GM23338 (cell line): ENCODE measurements around the gene UNC93A. TPM values are rescaled to one million over a fixed set of nuclear protein-coding genes. Genes with fewer than 3 reads are reported as not detected.
"Not testable (repeated sequence)": the region's sequence is repeated elsewhere in the genome, so short reads cannot be mapped to it uniquely, and the experiment has no call there.

Experiments used
- ATAC-seq: fragments of 200-7000 bp; cut with Tn5 transposase; 3 replicates; pipeline ENCODE4 v1.9.1; 2020
- DNase-seq: peaks from one replicate; pipeline ENCODE4 v3.0.0-alpha.2; 2015; ENCODE audit warnings: low spot score
- H2AFZ ChIP-seq: fragments of 200-600 bp; sonication (generic); 2 replicates; pipeline ENCODE4 v1.8.0; 2016; ENCODE audit warnings: antibody characterized with exemption, mild to moderate bottlenecking, moderate library complexity
- H3F3A ChIP-seq: fragments of 200-600 bp; sonication (generic); replicated peaks from 2 replicates; pipeline ENCODE4 v1.8.0; 2017; ENCODE audit warnings: antibody characterized with exemption, mixed run types, low read depth
- H3K27ac ChIP-seq: fragments of 200-600 bp; sonication (generic); 2 replicates; pipeline ENCODE4 v1.6.1; 2016; ENCODE audit warnings: low read depth
- H3K27me3 ChIP-seq: fragments of 200-600 bp; sonication (generic); 2 replicates; pipeline ENCODE4 v1.8.0; 2016; ENCODE audit warnings: mild to moderate bottlenecking, mixed run types, moderate library complexity; ENCODE audit not compliant: insufficient read depth
- H3K36me3 ChIP-seq: fragments of 200-600 bp; sonication (generic); 2 replicates; pipeline ENCODE4 v1.8.0; 2016; ENCODE audit warnings: mild to moderate bottlenecking; ENCODE audit not compliant: insufficient read depth
- H3K4me1 ChIP-seq: fragments of 200-600 bp; sonication (generic); 2 replicates; pipeline ENCODE4 v1.8.0; 2016; ENCODE audit warnings: mild to moderate bottlenecking, moderate library complexity; ENCODE audit not compliant: insufficient read depth
- H3K4me2 ChIP-seq: fragments of 200-600 bp; sonication (generic); 2 replicates; pipeline ENCODE4 v1.7.1; 2017; ENCODE audit warnings: mixed run types
- H3K4me3 ChIP-seq: fragments of 200-600 bp; sonication (generic); 2 replicates; pipeline ENCODE4 v1.6.1; 2016; ENCODE audit warnings: mixed run types
- H3K79me2 ChIP-seq: fragments of 200-600 bp; sonication (generic); replicated peaks from 2 replicates; pipeline ENCODE4 v1.8.0; 2017; ENCODE audit warnings: mild to moderate bottlenecking; ENCODE audit not compliant: insufficient read depth
- H3K9me2 ChIP-seq: fragments of 200-600 bp; sonication (generic); 2 replicates; pipeline ENCODE4 v1.8.0; 2017; ENCODE audit not compliant: insufficient read depth
- H4K20me1 ChIP-seq: fragments of 200-600 bp; sonication (generic); replicated peaks from 2 replicates; pipeline ENCODE4 v1.8.0; 2017; ENCODE audit warnings: mild to moderate bottlenecking; ENCODE audit not compliant: insufficient read depth
- H3K27ac Mint-ChIP-seq: 2 replicates; pipeline ENCODE4 v1.8.0; 2020; ENCODE audit warnings: inconsistent platforms, mild to moderate bottlenecking, moderate library complexity, mixed read lengths
- H3K27me3 Mint-ChIP-seq: 3 replicates; pipeline ENCODE4 v1.8.0; 2022; ENCODE audit warnings: low read depth, mild to moderate bottlenecking, moderate library complexity, mixed read lengths, inconsistent platforms; ENCODE audit not compliant: insufficient read depth, poor library complexity
- H3K36me3 Mint-ChIP-seq: 3 replicates; pipeline ENCODE4 v1.8.0; 2021; ENCODE audit warnings: low read depth, mild to moderate bottlenecking, inconsistent platforms, moderate library complexity, mixed read lengths
- H3K4me1 Mint-ChIP-seq: 3 replicates; pipeline ENCODE4 v1.8.0; 2020; ENCODE audit warnings: mild to moderate bottlenecking, inconsistent platforms, mixed read lengths
- H3K4me3 Mint-ChIP-seq: 3 replicates; pipeline ENCODE4 v1.8.0; 2021; ENCODE audit warnings: moderate library complexity, mild to moderate bottlenecking, inconsistent platforms, mixed read lengths
- H3K9me3 Mint-ChIP-seq: 3 replicates; pipeline ENCODE4 v1.8.0; 2020; ENCODE audit warnings: moderate library complexity, mild to moderate bottlenecking, inconsistent platforms, mixed read lengths
- CREB1 ChIP-seq: fragments of 250-450 bp; sonication (Bioruptor Pico); IDR thresholded peaks from 2 replicates; pipeline ENCODE4 v1.5.0; 2020; ENCODE audit warnings: low read depth, mild to moderate bottlenecking, moderate library complexity
- ETS1 ChIP-seq: IDR thresholded peaks from 2 replicates; pipeline ENCODE4 v1.6.1; 2016; ENCODE audit warnings: antibody characterized with exemption
- EZH2 ChIP-seq: fragments of 200-600 bp; sonication (generic); IDR thresholded peaks from one replicate; pipeline ENCODE4 v1.8.0; 2017; ENCODE audit warnings: antibody characterized with exemption, mild to moderate bottlenecking, low read depth; ENCODE audit not compliant: unreplicated experiment
- EZH2phosphoT487 ChIP-seq: fragments of 200-600 bp; sonication (generic); IDR thresholded peaks from one replicate; pipeline ENCODE4 v1.8.1; 2018; ENCODE audit warnings: antibody characterized with exemption; ENCODE audit not compliant: unreplicated experiment
- JUNB ChIP-seq: IDR thresholded peaks from one replicate; pipeline ENCODE4 v1.6.1; 2016; ENCODE audit warnings: antibody characterized with exemption; ENCODE audit not compliant: unreplicated experiment
- POLR2AphosphoS5 ChIP-seq: IDR thresholded peaks from 2 replicates; pipeline ENCODE4 v1.6.1; 2016; ENCODE audit warnings: antibody characterized with exemption, low read depth
- REST ChIP-seq: IDR thresholded peaks from one replicate; pipeline ENCODE4 v1.6.1; 2018; ENCODE audit warnings: antibody characterized with exemption; ENCODE audit not compliant: unreplicated experiment
- STAT1 ChIP-seq: IDR thresholded peaks from one replicate; pipeline ENCODE4 v1.6.1; 2016; ENCODE audit warnings: antibody characterized with exemption; ENCODE audit not compliant: unreplicated experiment
- ZNF114 ChIP-seq: fragments of 250-450 bp; sonication (Bioruptor Pico); IDR thresholded peaks from 2 replicates; pipeline ENCODE4 v1.5.0; 2020; ENCODE audit warnings: mild to moderate bottlenecking, moderate library complexity
- ZNF331 ChIP-seq: fragments of 250-450 bp; sonication (Bioruptor Pico); IDR thresholded peaks from 2 replicates; pipeline ENCODE4 v1.5.0; 2020; ENCODE audit warnings: low read depth, mild to moderate bottlenecking, moderate library complexity
- ZNF462 ChIP-seq: fragments of 250-450 bp; sonication (Bioruptor Pico); IDR thresholded peaks from 2 replicates; pipeline ENCODE4 v1.5.0; 2020; ENCODE audit warnings: mild to moderate bottlenecking, moderate library complexity
- polyA plus RNA-seq: library from polyadenylated mRNA; unstranded; fragments of >200 nt; fragmentation: Nextera tagmentation; extraction: Ambion mirVana; gene quantifications from 2 replicates; pipeline ENCODE4 v1.2.1, GENCODE V29; 2016
- total RNA-seq: library from RNA; depleted of rRNA; stranded (reverse); fragments of >200 nt; shearing (Covaris generic); gene quantifications from 2 replicates; pipeline ENCODE4 v1.2.3, GENCODE V29; 2014

Gene UNC93A
- total and polyA plus RNA-seq, 2 experiments from 2014 or later: 0.18 to 0.28 TPM

GRCh38 chr6:167267556-167267898 is 23.6 kb upstream of the UNC93A start:
- H3K27ac ChIP-seq, H3K27ac Mint-ChIP-seq, H4K20me1 ChIP-seq, DNase-seq, H3K27me3 ChIP-seq, H3K4me2 ChIP-seq, ATAC-seq, H3K27me3 Mint-ChIP-seq, H3K4me3 Mint-ChIP-seq, H3K4me3 ChIP-seq, H3K4me1 ChIP-seq, H3K36me3 ChIP-seq, H3F3A ChIP-seq, H3K36me3 Mint-ChIP-seq, H3K79me2 ChIP-seq: not testable (repeated sequence)
- peaks cover 13% of the 10 kb centered on the region; the same call in 1 of the 2 replicates for H3K9me2 ChIP-seq
- Mint-ChIP-seq H3K4me1 (peaks cover 22% of the 10 kb centered on the region), H3K9me3 (peaks cover 11% of the 10 kb centered on the region; the same call in 1 of the 3 replicates)
- 0 out of 2 replicates have a peak overlapping the region, but pooled peaks have one; percentile 69 for H2AFZ ChIP-seq

- Histone ChIP-seq H3K4me2 (no peak overlapping the region), H3K79me2 (no peaks in the 10 kb centered on the region), H3F3A (no peaks in the 10 kb centered on the region), H4K20me1 (no peaks in the 10 kb centered on the region), H3K4me1 (no peaks in the 10 kb centered on the region), H3K27ac (no peak overlapping the region), H3K9me2 (peaks cover 14% of the 10 kb centered on the region; the same call in 1 of the 2 replicates), H3K36me3 (no peaks in the 10 kb centered on the region), H3K27me3 (no peaks in the 10 kb centered on the region), H2AFZ (no peak overlapping the region), H3K4me3 (no peak overlapping the region)
- H3K27ac Mint-ChIP-seq: peak overlapping the region; percentile 17
- ATAC-seq (no peak), DNase-seq (no peak)
- no peak overlapping the region for H3K4me3 Mint-ChIP-seq
- peaks cover 9% of the 10 kb centered on the region; the same call in 1 of the 3 replicates for H3K9me3 Mint-ChIP-seq
- H3K36me3 Mint-ChIP-seq: no peaks in the 10 kb centered on the region
- H3K27me3 Mint-ChIP-seq: peaks cover 3% of the 10 kb centered on the region
- H3K4me1 Mint-ChIP-seq: peaks cover 22% of the 10 kb centered on the region
- no peak for TF ChIP-seq ZNF114 (CRISPR knock-in tag)
- no peak for TF ChIP-seq EZH2
- TF ChIP-seq STAT1: no peak
- no peak for TF ChIP-seq ZNF462 (CRISPR knock-in tag)
- TF ChIP-seq JUNB: no peak
- no peak for TF ChIP-seq ETS1
- no peak for TF ChIP-seq ZNF331 (CRISPR knock-in tag)
- TF ChIP-seq POLR2AphosphoS5: no peak
- TF ChIP-seq CREB1 (CRISPR knock-in tag): no peak
- TF ChIP-seq REST: no peak
- no peak for TF ChIP-seq EZH2phosphoT487
Observed at GRCh38 chr6:167267921-167268401, 23.2 kb upstream of the UNC93A start.
